Umbilical cord (tissue), 2 donors: ENCODE measurements around the gene AFF4. TPM values are rescaled to one million over a fixed set of nuclear protein-coding genes. Genes with fewer than 3 reads are reported as not detected.
A peak's percentile ranks its signal among the peaks of the same experiment; 100 is the strongest.
"Not testable (repeated sequence)": the region's sequence is repeated elsewhere in the genome, so short reads cannot be mapped to it uniquely, and the experiment has no call there.

Experiments used
- DNase-seq: peaks from one replicate; pipeline ENCODE4 v3.0.0-alpha.2; 2015; ENCODE audit warnings: low spot score
- total RNA-seq: library from RNA; depleted of rRNA; stranded (reverse); fragments of >200 nt; gene quantifications from one replicate; pipeline ENCODE4 v1.2.3, GENCODE V29; 2014; ENCODE audit warnings: low replicate concordance; ENCODE audit not compliant: insufficient read depth

Gene AFF4, protein sequence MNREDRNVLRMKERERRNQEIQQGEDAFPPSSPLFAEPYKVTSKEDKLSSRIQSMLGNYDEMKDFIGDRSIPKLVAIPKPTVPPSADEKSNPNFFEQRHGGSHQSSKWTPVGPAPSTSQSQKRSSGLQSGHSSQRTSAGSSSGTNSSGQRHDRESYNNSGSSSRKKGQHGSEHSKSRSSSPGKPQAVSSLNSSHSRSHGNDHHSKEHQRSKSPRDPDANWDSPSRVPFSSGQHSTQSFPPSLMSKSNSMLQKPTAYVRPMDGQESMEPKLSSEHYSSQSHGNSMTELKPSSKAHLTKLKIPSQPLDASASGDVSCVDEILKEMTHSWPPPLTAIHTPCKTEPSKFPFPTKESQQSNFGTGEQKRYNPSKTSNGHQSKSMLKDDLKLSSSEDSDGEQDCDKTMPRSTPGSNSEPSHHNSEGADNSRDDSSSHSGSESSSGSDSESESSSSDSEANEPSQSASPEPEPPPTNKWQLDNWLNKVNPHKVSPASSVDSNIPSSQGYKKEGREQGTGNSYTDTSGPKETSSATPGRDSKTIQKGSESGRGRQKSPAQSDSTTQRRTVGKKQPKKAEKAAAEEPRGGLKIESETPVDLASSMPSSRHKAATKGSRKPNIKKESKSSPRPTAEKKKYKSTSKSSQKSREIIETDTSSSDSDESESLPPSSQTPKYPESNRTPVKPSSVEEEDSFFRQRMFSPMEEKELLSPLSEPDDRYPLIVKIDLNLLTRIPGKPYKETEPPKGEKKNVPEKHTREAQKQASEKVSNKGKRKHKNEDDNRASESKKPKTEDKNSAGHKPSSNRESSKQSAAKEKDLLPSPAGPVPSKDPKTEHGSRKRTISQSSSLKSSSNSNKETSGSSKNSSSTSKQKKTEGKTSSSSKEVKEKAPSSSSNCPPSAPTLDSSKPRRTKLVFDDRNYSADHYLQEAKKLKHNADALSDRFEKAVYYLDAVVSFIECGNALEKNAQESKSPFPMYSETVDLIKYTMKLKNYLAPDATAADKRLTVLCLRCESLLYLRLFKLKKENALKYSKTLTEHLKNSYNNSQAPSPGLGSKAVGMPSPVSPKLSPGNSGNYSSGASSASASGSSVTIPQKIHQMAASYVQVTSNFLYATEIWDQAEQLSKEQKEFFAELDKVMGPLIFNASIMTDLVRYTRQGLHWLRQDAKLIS
- 47.7 TPM for total RNA-seq

DNA sequence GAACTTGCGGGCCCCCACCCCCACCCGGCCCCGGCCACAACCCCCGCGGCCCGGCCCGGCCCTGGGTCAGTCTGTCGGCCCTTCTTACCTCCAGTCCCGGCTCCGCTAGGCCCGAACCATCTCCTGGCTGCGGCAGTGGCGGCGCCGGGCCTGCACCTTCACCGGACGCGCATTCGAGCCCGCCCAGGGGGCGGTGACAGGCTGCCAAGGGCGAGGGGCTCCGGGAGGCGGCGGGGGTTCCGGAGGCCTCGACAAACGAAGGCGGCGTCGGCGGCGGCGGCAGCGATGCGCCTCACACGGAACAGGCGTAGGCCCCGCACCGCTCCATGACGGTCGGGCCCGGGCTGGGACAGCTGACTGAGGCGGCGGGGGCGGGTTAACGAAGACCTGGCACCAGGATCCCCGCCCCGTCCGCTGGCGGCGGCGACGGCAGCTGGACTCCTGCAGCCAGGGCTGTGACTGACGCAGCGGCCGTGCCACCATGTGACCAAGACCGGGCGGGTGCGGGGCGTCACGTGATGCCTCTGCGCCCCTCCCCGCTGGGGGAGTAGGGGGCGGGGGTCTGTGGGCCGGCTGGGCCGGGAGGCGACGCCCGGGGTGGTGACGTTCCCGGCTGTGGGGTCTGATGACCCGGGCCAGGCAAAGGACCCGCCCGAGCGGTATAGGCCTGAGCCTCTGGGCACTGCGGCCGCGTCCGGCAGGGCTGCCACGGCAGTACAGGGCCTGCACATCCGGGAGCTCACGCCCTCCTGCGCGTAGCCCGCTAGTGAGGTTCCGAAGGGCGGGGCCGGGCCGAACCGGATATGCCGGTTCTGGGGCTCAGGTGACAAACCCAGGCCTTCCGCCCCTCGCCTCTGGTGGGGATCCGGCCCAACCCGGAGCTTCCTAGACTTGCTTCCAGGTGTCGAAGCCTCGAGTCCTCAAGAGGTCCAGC, at the start of gene AFF4:
TSS of gene AFF4 (minus strand) at position 464 of the 934 bp plus-strand sequence. CDS start 26,445 bp downstream, outside the sequence.
- peak; percentile 98 for DNase-seq

DNA sequence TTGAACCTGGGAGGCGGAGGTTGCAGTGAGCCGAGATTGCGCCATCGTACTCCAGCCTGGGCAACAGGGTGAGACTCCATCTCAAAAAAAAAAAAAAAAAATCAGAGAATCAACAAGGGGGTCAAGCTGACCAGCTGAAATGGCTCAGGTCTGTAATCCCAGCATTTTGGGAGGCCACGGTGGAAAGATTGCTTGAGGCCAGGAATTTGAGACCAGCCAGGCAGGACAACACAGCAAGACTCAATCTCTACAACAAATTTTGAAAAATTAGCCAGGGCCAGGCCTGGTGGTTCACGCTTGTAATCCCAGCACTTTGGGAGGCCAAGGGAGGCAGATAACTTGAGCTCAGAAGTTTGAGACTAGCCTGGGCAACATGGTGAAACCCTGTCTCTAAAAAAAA, 45.0 kb upstream of the AFF4 start:
- not testable (repeated sequence) for DNase-seq

DNA sequence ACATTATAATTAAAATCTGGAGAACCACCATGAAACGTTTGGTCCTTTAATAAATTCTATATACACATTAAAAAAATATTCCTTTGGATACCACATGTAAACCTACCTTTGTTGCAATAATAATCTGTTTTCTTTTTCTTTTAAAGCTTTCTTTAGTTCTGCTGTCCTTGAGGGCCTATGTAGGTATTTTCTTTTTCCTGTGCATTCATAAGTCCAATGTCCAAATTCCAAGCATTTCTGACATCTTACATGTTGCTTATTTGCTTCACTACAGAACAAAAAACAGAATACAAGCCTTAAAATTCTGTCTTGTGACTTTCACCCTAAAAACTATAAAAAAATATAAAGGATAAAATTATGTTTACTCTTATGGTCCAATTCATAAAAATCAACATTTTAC, 43.2 kb upstream of the AFF4 start:
- DNase-seq = no peak

DNA sequence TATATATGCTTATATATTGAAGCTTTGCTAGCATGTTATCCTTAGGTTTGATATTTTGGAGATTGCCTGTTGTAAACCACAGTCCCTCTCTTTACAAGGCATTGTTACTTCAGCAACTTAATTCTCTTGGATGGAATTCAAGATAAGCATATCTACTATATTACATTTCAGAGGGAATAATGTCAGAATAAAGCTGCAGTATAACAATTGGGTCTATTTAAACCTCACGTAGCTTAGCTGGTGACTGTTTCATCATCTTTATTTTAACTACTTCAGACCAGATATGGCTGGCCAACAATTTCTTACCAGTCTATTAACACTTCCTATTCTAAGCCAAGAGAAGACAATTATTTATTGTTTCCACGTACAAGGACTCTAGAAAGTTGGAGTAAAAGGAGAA, 35.8 kb upstream of the AFF4 start:
- no peak for DNase-seq

DNA sequence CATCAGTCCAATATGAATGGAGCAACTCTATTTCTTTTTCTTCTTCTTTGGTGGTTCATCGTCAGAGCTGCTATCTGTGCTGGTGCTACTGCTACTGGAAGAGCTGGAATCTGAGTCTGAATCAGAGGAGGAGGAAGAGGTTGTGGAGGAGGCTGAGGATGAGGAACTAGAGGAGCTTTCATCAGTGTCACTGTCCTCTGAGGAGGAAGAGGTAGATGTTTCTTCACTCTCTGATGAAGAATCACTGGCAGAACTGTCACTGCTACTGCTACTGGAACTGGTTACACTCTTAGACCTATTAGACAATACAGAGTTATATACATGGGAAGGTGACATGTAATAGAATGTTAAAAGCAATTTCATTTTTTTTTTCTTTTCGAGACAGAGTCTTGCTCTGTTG, 35.1 kb upstream of the AFF4 start:
- DNase-seq = peak; percentile 3

DNA sequence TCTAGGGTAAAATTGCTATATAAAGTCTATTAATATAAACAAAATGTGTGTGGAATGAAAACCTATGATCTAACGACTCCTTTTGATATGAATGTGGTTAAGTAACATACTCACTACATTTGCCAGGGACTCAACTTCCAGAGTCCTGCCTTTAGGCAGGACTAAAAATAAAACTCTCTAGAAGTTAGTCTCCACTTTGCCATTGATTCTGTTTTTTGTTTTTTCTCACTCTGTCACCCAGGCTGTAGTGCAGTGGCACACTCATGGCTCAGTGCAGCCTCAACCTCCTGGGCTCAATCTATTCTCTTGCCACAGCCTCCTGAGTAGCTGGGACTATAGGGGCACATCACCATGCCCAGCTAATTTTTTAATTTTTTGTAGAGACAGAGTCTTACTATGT, 32.9 kb upstream of the AFF4 start:
- DNase-seq = no peak

DNA sequence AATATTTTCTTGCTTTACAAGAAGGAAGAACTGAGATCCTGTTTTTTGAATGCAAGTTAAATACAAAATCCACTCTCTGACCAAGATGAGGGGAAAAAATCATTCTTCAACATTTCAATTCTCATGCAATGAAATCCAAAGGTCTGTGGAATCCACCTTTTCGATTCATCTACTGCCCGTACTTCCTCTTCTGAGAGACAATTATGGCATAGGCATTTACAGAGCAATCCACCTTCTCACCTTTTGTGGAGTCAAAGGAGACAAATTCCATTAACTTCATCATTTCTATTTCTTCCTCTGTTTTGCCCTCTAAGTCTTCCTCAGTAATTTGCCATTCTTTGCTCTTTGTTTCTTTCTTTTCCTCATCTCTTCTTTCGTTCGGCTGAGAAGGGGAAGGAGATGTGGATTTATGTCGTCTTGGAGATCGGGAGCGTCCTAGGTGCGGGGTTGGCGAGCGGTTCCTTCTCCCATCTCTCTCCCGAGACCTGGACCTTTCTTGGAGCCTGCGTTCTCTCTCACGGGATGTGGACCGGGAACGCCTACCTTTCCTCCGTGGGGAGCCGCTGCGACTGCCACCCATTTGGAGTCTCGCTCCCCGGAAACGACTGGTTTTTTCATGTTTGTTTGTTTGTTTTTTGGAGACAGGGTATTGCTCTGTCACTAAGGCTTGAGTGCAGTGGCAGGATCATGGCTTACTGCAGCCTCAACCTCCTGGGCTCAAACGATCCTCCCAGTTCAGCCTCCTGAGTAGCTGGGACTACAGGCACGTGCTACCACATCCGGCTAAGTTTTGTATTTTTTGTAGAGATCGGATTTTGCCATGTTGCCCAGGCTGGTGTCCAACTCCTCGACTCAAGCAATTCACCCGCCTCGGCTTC, 24.3 kb upstream of the AFF4 start:
- DNase-seq = no peak

DNA sequence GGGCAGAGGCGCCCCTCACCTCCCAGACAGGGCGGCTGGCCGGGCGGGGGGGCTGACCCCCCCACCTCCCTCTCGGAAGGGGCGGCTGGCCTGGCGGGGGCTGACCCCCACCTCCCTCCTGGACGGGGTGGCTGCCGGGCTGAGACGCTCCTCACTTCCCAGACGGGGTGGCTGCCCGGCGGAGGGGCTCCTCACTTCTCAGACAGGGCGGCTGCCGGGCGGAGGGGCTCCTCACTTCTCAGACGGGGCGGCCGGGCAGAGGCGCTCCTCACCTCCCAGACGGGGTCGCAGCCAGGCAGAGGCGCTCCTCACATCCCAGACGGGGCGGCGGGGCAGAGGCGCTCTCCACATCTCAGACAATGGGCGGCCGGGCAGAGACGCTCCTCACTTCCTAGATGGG, 19.5 kb upstream of the AFF4 start:
- DNase-seq = not testable (repeated sequence)

DNA sequence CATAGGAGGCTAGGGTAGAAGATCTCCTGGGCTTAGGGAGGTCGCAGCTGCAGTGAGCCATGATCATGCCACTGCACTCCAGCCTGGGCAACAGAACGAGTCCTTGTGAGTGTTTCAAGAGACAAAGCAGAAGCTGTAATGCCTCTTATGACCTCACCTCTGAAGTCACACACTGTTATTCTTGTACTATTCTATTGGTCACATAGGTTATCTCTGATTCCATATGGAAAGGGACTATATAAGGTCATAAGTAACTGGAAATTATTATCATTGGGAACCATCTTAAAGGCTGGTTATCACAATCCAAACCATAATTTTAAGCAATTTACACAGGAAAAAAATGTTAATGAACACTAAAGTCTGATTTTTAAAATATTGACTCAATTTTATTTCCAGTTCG, 17.9 kb upstream of the AFF4 start:
- DNase-seq = no peak

DNA sequence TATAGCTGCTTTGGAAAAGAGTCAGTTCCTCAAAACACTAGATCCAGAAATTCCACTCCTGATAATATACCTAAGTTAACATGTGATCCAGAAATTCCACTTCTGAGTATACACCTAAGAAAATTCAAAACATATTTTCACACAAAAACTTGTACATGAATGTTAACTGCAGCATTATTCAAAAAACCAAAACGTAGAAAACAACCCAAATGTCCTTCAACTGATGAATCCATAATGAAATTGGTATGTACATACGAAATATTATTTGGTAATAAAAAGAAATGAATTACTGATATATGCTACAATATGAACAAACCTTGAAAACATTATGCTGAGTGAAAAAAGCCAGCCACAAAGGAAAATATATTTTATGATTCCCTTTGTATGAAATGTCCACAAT, 16.5 kb upstream of the AFF4 start:
- DNase-seq = no peak

DNA sequence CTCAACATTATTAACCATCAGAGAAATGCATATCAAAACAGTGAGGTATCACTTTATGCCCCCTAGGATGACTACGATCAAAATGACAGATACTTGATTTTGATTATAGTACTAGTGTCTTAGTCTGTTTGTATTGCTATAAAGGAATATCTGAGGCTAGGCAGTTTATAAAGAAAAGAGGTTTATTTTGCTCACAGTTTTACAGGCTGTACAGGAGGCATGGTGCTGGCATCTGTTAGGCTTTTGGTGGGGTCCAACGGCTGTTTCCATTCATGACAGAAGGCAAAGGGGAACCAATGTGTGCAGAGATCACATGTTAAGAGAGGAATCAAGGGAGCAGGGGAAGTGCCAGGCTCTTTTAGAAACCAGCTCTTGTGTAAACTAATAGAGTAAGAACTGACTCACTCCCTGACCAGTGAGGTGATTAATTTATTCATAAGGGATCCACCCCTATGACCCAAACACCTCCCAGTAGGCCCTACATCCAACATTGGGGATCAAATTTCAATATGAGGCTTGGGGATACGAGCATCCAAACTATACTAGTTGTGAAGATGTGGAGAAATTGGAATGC, 16.0 kb upstream of the AFF4 start:
- no peak for DNase-seq

DNA sequence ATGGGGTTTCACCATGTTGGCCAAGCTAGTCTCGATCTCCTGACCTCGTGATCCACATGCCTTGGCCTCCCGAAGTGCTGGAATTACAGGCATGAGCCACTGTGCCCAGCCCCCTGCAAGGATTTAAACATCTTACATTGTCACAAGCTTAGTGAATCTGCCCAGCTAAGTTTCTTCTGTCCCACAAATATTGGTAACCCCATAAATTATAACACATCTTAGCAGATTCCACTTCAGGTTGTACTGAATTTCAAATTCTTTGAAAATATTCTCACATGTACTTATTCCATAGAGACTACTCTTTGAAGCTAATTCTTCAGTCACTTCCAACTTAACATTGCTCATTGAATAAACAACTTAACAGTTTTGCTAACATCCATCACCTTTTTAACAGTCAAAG, 13.4 kb upstream of the AFF4 start:
- DNase-seq = no peak

DNA sequence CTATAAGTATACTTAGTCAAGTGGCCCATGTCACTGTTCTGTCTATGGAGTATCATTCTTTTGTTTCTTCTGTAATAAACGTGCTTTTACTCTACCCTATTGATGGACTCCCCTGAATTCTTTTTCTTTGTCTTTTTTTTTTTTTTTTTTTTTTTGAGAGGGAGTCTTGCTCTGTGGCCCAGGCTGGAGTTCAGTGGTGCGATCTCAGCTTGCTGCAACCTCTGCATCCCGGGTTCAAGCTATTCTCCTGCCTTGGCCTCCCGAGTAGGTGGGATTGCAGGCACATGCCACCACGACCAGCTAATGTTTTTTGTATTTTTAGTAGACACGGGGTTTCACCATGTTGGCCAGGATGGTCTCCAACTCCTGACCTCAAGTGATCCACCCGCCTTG, 9.0 kb upstream of the AFF4 start:
- DNase-seq = not testable (repeated sequence)

DNA sequence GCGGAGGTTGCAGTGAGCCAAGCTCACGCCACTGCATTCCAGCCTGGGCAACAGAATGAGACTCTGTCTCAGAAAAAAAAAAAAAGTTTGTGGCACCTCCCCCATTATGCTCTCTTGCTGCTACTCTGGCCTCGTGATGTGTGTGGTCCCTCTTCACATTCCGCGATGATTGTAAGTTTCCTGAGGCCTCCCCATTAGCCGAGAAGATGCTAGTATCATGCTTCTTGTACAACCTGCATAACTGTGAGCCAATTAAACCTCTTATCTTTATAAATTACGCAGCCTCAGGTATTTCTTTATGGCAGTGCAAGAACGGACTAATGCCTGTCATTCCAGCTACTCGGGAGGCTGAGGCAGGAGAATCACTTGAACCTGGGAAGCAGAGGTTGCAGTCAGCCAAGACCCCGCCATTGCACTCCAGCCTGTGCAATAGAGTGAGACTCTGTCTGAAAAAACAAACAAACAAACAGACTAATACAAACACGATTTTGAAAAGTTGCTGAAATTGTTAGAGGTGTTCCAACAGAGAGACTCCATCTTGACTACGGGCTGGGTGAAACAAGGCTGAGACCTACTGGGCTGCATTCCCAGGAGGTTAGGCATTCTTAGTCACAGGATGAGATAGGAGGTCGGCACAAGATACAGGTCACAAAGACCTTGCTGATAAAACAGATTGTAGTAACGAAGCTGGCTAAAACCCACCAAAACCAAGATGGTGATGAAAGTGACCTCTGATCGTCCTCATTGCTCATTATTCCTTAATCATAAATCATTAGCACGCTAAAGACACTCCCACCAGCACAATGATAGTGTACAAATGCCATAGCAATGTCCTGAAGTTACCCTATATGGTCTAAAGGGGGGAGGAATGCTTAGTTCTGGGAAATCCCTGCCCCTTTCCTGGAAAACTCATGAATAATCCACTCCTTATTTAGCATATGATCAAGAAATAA, 8.3 kb upstream of the AFF4 start:
- no peak for DNase-seq

DNA sequence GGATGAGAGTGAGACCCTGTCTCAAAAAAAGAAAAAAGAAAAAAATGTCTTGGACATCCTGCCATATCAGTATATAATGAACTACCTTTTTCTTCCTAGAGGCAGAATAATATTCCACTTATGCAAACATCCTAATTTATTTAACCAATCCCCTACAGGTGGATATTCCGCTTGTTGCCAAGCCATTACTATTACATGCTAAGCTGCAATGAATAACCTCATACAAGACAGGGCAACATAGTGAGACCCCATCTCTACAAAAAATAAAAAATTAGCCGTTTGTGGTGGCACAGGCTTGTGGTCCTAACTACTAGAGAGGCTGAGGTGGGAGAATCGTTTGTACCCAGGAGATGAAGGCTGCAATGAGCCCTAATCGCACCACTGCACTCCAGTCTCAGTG, 1.7 kb upstream of the AFF4 start:
- no peak for DNase-seq

DNA sequence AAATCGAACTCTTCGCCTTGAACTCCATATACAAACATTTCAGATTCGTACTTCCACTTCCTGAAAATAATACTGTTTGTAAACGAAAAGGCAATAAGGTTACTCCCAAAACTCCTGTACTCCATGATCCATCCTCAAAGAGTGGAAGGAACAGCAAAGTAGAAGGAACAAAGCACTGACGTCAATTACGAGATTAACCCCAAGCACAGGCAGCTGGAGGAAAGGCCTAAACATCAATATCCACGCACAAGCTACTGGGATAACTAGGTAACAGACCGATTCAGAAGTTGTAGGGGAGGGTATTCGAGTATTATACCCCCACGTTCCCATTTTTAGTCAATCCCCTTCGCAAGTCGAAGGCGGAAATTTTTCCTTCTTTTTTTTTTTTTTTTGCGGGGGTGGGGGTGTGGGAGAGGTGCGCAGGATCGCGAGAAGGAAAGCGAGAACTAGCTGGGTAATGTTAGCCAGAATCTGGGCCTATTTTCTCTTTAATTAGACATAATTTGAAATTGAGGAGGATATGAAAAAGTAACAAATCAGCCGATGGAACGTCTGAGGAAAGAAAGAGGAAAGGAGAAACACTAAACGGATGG, 909 bp downstream of the AFF4 start:
- DNase-seq = peak; percentile 76

DNA sequence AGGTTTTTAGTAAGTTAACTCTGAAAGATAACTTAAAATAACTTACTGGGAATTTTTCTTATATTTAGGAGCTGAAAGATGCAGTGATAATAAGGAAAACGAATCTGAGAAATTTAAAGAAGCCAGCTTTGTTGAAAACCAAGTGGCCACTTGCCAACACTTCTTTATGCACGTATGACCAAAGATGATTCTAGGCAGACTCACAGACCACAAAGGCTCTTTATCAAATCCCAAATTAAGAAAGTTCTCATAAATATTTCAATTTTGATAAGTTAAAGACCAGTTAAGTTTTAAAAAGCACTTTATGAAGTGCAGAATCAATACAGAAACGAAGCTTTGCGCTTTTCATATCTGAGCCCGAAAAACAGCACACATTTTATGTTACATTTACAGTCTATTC, 1.5 kb downstream of the AFF4 start:
- DNase-seq = peak; percentile 76
